Measurements from ENCODE around the gene SLC16A3. TPM values are rescaled to one million over a fixed set of nuclear protein-coding genes. Genes with fewer than 3 reads are reported as not detected.

SLC16A3 gene
- total RNA-seq, 1 experiment from 2014 or later: 198 TPM

DNA sequence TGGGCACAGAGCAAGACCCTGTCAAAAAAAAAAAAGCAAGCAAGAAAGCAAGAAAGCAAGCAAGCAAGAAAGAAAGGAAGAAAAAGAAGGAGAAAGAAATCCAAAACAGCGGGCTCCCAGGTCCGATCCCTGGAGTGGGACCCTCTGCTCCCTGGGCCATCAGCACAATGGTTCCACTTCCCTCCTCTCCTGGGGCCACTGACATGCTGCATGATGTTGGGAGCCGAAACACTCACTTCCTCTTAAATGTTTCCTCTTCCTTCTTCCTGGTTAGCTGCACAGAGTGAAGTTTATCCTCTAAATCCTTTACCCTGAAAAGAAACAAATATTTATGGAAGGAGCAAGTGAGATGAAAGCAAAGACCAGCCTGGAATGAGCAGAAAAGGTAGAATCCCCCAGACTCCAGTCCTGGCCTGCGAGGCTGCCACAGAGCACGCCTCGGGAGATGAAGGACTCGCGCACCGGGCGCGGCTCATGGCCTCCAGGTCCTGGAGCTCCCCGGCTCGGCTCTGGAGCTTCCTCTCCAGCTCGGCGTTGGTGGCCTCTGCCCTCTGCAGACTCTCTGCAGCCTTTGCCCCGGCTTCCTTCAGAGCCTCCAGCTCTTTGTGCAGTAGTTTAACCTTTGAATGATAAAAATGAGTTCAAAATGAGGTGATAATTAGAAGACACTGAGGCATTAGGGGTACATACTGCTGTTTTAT is 35.2 kb upstream of the SLC16A3 start:
- BruUV-seq (replicated peaks): no TSS peak
- no peak for DNase-seq
- Histone ChIP-seq H3K9me2 (ENCODE audit: insufficient read depth) (no peaks in the 10 kb centered on the region), H3K4me2 (no peak overlapping the region), H4K20me1 (ENCODE audit: insufficient read depth) (no peaks in the 10 kb centered on the region), H3K9me3 (ENCODE audit: insufficient read depth, low read depth) (no peaks in the 10 kb centered on the region), H3K27ac (no peak overlapping the region), H3K4me3 (no peak overlapping the region), H3K79me2 (ENCODE audit: low read depth) (no peaks in the 10 kb centered on the region), H3K27me3 (ENCODE audit: insufficient read depth, low read depth) (no peaks in the 10 kb centered on the region), H3K36me3 (ENCODE audit: low read depth) (no peaks in the 10 kb centered on the region), H2AFZ (no peak overlapping the region), H3F3A (ENCODE audit: insufficient read depth, low read depth) (no peaks in the 10 kb centered on the region), H3K4me1 (replicated peaks; ENCODE audit: insufficient read depth) (no peaks in the 10 kb centered on the region)
- TF ChIP-seq EZH2 (IDR thresholded peaks at IDR 0.05; ENCODE audit: low read depth): no peak
- TF ChIP-seq, protein P1, sequence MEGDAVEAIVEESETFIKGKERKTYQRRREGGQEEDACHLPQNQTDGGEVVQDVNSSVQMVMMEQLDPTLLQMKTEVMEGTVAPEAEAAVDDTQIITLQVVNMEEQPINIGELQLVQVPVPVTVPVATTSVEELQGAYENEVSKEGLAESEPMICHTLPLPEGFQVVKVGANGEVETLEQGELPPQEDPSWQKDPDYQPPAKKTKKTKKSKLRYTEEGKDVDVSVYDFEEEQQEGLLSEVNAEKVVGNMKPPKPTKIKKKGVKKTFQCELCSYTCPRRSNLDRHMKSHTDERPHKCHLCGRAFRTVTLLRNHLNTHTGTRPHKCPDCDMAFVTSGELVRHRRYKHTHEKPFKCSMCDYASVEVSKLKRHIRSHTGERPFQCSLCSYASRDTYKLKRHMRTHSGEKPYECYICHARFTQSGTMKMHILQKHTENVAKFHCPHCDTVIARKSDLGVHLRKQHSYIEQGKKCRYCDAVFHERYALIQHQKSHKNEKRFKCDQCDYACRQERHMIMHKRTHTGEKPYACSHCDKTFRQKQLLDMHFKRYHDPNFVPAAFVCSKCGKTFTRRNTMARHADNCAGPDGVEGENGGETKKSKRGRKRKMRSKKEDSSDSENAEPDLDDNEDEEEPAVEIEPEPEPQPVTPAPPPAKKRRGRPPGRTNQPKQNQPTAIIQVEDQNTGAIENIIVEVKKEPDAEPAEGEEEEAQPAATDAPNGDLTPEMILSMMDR (conservative IDR thresholded peaks at IDR 0.05): no peak
- POLR2A ChIA-PET (ENCODE audit: unreplicated experiment): interaction anchor here (0.7 kb wide), 1 partner anchor 53 kb away, joined by 3 read pairs; no protein-coding TSS in a partner anchor
- intact Hi-C loops (cut with micrococcal nuclease; ENCODE audit: unreplicated experiment): no loop called here
- CTCF ChIA-PET: no interaction called here

GRCh38 chr17:82194765-82195164 is 34.1 kb upstream of the SLC16A3 start:
- intact Hi-C loops (cut with micrococcal nuclease; ENCODE audit: unreplicated experiment): no loop called here
- H3K4me2 ChIP-seq: no peak overlapping the region
- DNase-seq: no peak
- ChIA-PET POLR2A (ENCODE audit: unreplicated experiment) (no interaction called here), CTCF (interaction anchor here (0.5 kb wide), 1 partner anchor 140 kb away, joined by 6 read pairs; no protein-coding TSS in a partner anchor)
- H3K36me3 ChIP-seq (ENCODE audit: low read depth): no peaks in the 10 kb centered on the region
- BruUV-seq (replicated peaks): no TSS peak
- no peaks in the 10 kb centered on the region for H3F3A ChIP-seq (ENCODE audit: insufficient read depth, low read depth)
- no peaks in the 10 kb centered on the region for H3K27me3 ChIP-seq (ENCODE audit: insufficient read depth, low read depth)
- no peak overlapping the region for H3K27ac ChIP-seq
- no peak overlapping the region for H2AFZ ChIP-seq
- TF ChIP-seq EZH2 (IDR thresholded peaks at IDR 0.05; ENCODE audit: low read depth): no peak
- TF ChIP-seq, protein P1 (conservative IDR thresholded peaks at IDR 0.05): no peak
- no peaks in the 10 kb centered on the region for H3K79me2 ChIP-seq (ENCODE audit: low read depth)
- H3K9me2 ChIP-seq (ENCODE audit: insufficient read depth): no peaks in the 10 kb centered on the region
- no peaks in the 10 kb centered on the region for H3K9me3 ChIP-seq (ENCODE audit: insufficient read depth, low read depth)
- no peaks in the 10 kb centered on the region for H4K20me1 ChIP-seq (ENCODE audit: insufficient read depth)
- no peaks in the 10 kb centered on the region for H3K4me1 ChIP-seq (replicated peaks; ENCODE audit: insufficient read depth)
- no peak overlapping the region for H3K4me3 ChIP-seq

DNA sequence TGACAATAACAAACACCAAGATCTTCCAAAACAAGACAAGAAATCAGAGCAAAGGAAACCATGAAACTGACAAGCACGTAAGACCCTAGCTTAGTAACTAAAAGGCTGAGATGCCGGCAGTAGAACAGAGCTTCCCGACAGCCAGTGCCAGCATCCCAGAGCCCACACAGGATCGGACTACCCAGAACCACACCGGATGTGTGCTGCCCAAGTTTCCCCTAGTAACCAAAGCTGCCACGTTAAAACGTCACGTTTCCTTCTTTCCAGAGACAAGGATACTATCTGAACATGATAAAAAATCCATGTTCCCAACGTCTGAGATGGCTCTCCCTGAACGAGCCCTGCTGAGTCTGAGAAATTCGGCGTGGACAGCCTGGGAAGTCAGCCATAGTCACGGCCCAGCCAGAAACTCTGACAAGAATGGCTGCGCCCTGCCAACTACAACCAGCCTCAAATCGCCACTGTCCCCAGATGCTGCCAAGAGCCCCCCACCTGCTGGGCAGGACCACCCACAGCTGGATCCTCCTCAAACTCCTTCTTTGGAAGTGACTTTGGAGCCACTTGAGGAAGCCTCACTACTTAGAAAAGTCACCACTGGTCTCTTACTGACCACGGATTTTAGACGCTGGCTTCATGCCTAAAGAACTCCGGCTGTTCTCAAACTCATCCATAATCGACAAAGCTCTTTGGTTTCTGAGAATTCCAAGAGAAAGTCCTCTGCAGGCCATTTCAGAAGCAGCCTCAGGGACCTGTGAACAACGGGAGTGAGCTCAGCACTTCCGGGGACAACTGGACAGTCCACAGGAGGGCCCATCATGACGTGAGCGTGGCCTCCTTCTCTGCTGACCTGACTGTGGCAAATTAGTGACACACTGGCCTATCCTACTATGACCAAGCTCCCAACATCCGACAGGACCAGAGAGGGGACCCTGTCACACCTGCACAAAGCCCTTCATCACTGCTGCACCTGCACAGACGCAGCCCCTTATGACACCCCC is 32.9 kb upstream of the SLC16A3 start:
- no TSS peak for BruUV-seq (replicated peaks)
- ChIA-PET POLR2A (ENCODE audit: unreplicated experiment) (interaction anchor here (0.5 to 0.7 kb wide), 2 partner anchors 8 to 40 kb away, joined by 10 to 17 read pairs; no protein-coding TSS in a partner anchor), CTCF (no interaction called here)
- no peak overlapping the region for H3K4me3 ChIP-seq
- no peak overlapping the region for H2AFZ ChIP-seq
- intact Hi-C loops (cut with micrococcal nuclease; ENCODE audit: unreplicated experiment): no loop called here
- no peaks in the 10 kb centered on the region for H3K79me2 ChIP-seq (ENCODE audit: low read depth)
- H3F3A ChIP-seq (ENCODE audit: insufficient read depth, low read depth): no peaks in the 10 kb centered on the region
- no peak overlapping the region for H3K27ac ChIP-seq
- H3K4me2 ChIP-seq: no peak overlapping the region
- H4K20me1 ChIP-seq (ENCODE audit: insufficient read depth): no peaks in the 10 kb centered on the region
- H3K9me2 ChIP-seq (ENCODE audit: insufficient read depth): no peaks in the 10 kb centered on the region
- no peaks in the 10 kb centered on the region for H3K4me1 ChIP-seq (replicated peaks; ENCODE audit: insufficient read depth)
- no peak for DNase-seq
- no peaks in the 10 kb centered on the region for H3K9me3 ChIP-seq (ENCODE audit: insufficient read depth, low read depth)
- H3K36me3 ChIP-seq (ENCODE audit: low read depth): no peaks in the 10 kb centered on the region
- no peaks in the 10 kb centered on the region for H3K27me3 ChIP-seq (ENCODE audit: insufficient read depth, low read depth)
- TF ChIP-seq, protein P1 (conservative IDR thresholded peaks at IDR 0.05): no peak
- no peak for TF ChIP-seq EZH2 (IDR thresholded peaks at IDR 0.05; ENCODE audit: low read depth)

All from PC-9 (cell line).